ENCODE data around the gene COA3. TPM values are rescaled to one million over a fixed set of nuclear protein-coding genes. Genes with fewer than 3 reads are reported as not detected.

The COA3 gene
- total RNA-seq, 2 experiments from 2014 or later = 4.0 to 4.5 TPM

- Histone ChIP-seq H3K4me1 (ENCODE audit: insufficient read depth, low read length) (peaks cover 30% of the 10 kb centered on the region), H3K27ac (ENCODE audit: low read depth in 1 of 2, low read length in 2 of 2) (no peak overlapping the region), H3K36me3 (ENCODE audit: insufficient read depth, low read length) (peaks cover 35% of the 10 kb centered on the region), H3K27me3 (ENCODE audit: control insufficient read depth in 1 of 2, insufficient read depth in 2 of 2, low read length in 2 of 2) (peaks cover 56 to 60% of the 10 kb centered on the region in 2 experiments), H3K9me3 (ENCODE audit: control insufficient read depth in 1 of 2, insufficient read depth in 1 of 2, low read length in 2 of 2) (peaks cover 0 to 27% of the 10 kb centered on the region in 2 experiments), H3K4me3 (ENCODE audit: low read length) (no peak overlapping the region)
- Mint-ChIP-seq H3K9me3 (no peaks in the 10 kb centered on the region), H3K27ac (no peak overlapping the region), H3K4me1 (ENCODE audit: low read depth) (peaks cover 36% of the 10 kb centered on the region), H3K36me3 (ENCODE audit: low read depth) (peaks cover 40% of the 10 kb centered on the region), H3K27me3 (peaks cover 54% of the 10 kb centered on the region), H3K4me3 (no peak overlapping the region)
- CTCF ChIA-PET = no interaction called here
- POLR2A ChIA-PET = interaction anchor here (1.2 to 2.0 kb wide), 2 partner anchors 17 to 20 kb away, joined by 4 to 5 read pairs; partner anchors contain the start of genes COA3 and RAMP2
- DNase-seq = no peak
- no peak for TF ChIP-seq CTCF (IDR thresholded peaks at IDR 0.05)
- ATAC-seq (ENCODE audit: poor library complexity) = no peak
- intact Hi-C loops (cut with DNase I, micrococcal nuclease) = no loop called here
Measured at GRCh38 chr17:42780851-42781638, 17.5 kb downstream of the COA3 start.

GRCh38 chr17:42779936-42780850 is 18.3 kb downstream of the COA3 start, which contains the start of gene WNK4:
TSS of gene WNK4 (plus strand) at chr17:42780610. CDS start at chr17:42780699, 89 bp downstream.
- H3K36me3 ChIP-seq (ENCODE audit: insufficient read depth, low read length) = peaks cover 44% of the 10 kb centered on the region
- H3K36me3 Mint-ChIP-seq (ENCODE audit: low read depth) = peaks cover 48% of the 10 kb centered on the region
- H3K27me3 ChIP-seq (ENCODE audit: control insufficient read depth in 1 of 2, insufficient read depth in 2 of 2, low read length in 2 of 2) = peaks cover 47 to 51% of the 10 kb centered on the region in 2 experiments
- no peak within 1 kb of the TSS for H3K4me3 ChIP-seq (ENCODE audit: low read length)
- no peak within 1 kb of the TSS for H3K27ac Mint-ChIP-seq
- intact Hi-C loops (cut with DNase I, micrococcal nuclease) = no loop called here
- TF ChIP-seq CTCF (IDR thresholded peaks at IDR 0.05) = no peak
- H3K4me1 Mint-ChIP-seq (ENCODE audit: low read depth) = peaks cover 36% of the 10 kb centered on the region
- ChIA-PET POLR2A (interaction anchor here (1.2 to 2.0 kb wide), 2 partner anchors 18 to 19 kb away, joined by 4 to 5 read pairs; partner anchors contain the start of genes COA3 and RAMP2), CTCF (no interaction called here)
- peaks cover 0 to 25% of the 10 kb centered on the region in 2 experiments for H3K9me3 ChIP-seq (ENCODE audit: control insufficient read depth in 1 of 2, insufficient read depth in 1 of 2, low read length in 2 of 2)
- H3K4me3 Mint-ChIP-seq = no peak within 1 kb of the TSS
- no peak for DNase-seq
- no peaks in the 10 kb centered on the region for H3K9me3 Mint-ChIP-seq
- no peak within 1 kb of the TSS for H3K27ac ChIP-seq (ENCODE audit: low read depth in 1 of 2, low read length in 2 of 2)
- no peak for ATAC-seq (ENCODE audit: poor library complexity)
- peaks cover 28% of the 10 kb centered on the region for H3K4me1 ChIP-seq (ENCODE audit: insufficient read depth, low read length)
- H3K27me3 Mint-ChIP-seq = peaks cover 47% of the 10 kb centered on the region

- Histone ChIP-seq H3K36me3 (ENCODE audit: insufficient read depth, low read length) (peaks cover 47% of the 10 kb centered on the region), H3K9me3 (ENCODE audit: control insufficient read depth in 1 of 2, insufficient read depth in 1 of 2, low read length in 2 of 2) (peaks cover 0 to 22% of the 10 kb centered on the region in 2 experiments), H3K4me1 (ENCODE audit: insufficient read depth, low read length) (peaks cover 20% of the 10 kb centered on the region), H3K4me3 (ENCODE audit: low read length) (no peak overlapping the region), H3K27ac (ENCODE audit: low read depth in 1 of 2, low read length in 2 of 2) (no peak overlapping the region), H3K27me3 (ENCODE audit: control insufficient read depth in 1 of 2, insufficient read depth in 2 of 2, low read length in 2 of 2) (peaks cover 39 to 44% of the 10 kb centered on the region in 2 experiments)
- POLR2A ChIA-PET = interaction anchor here (2.0 kb wide), 1 partner anchor 19 kb away, joined by 5 read pairs; the partner anchor contains the start of gene COA3
- H3K27me3 Mint-ChIP-seq = peaks cover 40% of the 10 kb centered on the region
- H3K4me3 Mint-ChIP-seq = peak overlapping the region; percentile 20
- ATAC-seq (ENCODE audit: poor library complexity) = no peak
- intact Hi-C loops (cut with DNase I, micrococcal nuclease) = no loop called here
- H3K36me3 Mint-ChIP-seq (ENCODE audit: low read depth) = peaks cover 53% of the 10 kb centered on the region
- CTCF ChIA-PET = no interaction called here
- no peak overlapping the region for H3K27ac Mint-ChIP-seq
- no peak for TF ChIP-seq CTCF (IDR thresholded peaks at IDR 0.05)
- no peak for DNase-seq
- no peaks in the 10 kb centered on the region for H3K9me3 Mint-ChIP-seq
- H3K4me1 Mint-ChIP-seq (ENCODE audit: low read depth) = peaks cover 37% of the 10 kb centered on the region
Measured at GRCh38 chr17:42779304-42779935, 19.1 kb downstream of the COA3 start.

Measured in CD4-positive, alpha-beta T cell (primary cell).